ENCODE measurements around the gene XRN1. TPM values are rescaled to one million over a fixed set of nuclear protein-coding genes. Genes with fewer than 3 reads are reported as not detected.
"Not testable (repeated sequence)": the region's sequence is repeated elsewhere in the genome, so short reads cannot be mapped to it uniquely, and the experiment has no call there.

The XRN1 gene
- total RNA-seq: 22.3 TPM

DNA sequence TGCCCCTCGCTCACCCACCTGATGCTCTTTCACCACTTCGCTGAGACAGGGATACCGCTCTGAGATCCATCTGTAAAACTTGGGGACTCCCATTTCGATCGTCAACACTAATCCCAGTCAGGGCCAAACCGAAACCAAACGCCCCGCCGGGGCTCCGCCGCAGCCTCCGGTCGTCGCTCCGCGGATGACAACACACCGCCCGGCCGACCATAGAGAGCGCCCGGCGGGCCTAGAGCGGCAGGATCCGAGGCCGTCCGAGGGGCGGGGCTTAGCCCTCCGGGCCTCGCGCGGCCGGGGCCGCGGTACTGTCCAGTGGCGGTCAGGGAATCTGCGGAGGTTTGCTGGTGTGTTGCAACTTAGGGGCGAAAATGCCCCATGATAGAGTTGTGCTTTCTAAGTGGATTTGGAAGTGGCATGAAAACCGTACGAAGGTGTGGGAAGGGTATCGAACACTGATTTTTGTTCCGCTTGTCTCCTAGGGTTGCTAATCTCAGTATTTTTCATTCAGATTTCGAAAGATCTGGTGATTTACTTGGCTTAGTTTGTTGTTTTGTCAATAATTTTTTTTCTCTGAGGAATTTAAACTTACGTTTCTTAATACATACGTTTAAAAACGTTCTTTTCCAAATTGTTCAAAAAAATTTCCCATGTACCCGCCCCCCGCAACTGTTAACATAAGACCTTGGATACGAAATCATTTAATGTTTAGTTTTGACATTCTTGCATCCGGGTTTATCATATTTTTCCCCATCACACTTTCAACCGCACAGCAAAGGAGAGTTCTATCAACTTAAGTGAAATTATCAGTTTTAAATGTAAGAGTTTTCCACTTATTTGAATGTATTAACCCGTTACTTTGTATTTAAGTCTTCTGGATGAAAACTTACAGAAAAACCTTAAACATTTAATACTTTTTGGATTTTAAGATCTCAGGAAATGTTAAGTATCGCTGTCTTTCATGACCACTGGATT is at the start of gene XRN1:
XRN1 (minus strand) TSS at position 186 of the 972 bp plus-strand sequence; CDS start at position 93, 93 bp downstream.
- DNase-seq (ENCODE audit: low spot score): peak; percentile 97
- peak; percentile 97 for ATAC-seq

- DNase-seq (ENCODE audit: low spot score) (no peak), ATAC-seq (no peak)
These were observed 47.3 kb upstream of the XRN1 start for GRCh38 chr3:142495103-142495502.

GRCh38 chr3:142492184-142492583 is 44.3 kb upstream of the XRN1 start:
- no peak for DNase-seq (ENCODE audit: low spot score)
- ATAC-seq: no peak

DNA sequence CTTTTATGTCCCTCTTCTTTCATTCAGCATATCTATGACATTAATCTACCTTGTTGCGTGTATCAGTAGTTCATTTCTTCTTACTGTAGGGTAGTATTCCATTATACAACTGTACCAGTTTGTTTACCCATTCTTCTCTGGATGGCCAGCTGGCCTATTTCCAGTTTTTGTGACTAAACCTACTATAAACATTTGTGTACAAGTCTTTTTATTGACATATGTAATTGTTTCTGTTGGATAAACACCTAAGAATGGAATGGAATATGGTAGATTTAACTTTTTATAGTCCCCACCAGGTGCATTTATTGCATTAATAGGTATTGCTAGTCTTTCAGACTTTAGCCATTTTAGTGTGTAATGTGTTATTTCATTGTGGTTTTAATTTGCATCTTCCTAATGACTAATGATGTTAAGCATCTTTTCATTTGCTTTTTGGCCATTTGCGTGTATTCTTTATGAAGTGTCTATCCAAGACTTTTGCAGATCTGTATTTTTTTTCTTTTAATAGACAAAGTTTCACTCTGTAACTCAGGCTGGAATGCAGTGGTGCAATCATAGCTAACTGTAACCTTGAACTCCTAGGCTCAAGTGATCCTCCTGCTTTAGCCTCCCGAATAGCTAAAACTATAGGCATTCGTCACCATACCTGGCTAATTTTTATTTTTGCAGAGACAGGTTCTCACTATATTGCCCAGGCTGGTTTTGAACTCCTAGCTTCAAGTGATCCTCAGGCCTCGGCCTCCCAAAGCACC is 41.9 kb upstream of the XRN1 start:
- no peak for ATAC-seq
- DNase-seq (ENCODE audit: low spot score): no peak

- DNase-seq (ENCODE audit: low spot score) (no peak), ATAC-seq (no peak)
These were observed 37.1 kb upstream of the XRN1 start for GRCh38 chr3:142484912-142485435.

DNA sequence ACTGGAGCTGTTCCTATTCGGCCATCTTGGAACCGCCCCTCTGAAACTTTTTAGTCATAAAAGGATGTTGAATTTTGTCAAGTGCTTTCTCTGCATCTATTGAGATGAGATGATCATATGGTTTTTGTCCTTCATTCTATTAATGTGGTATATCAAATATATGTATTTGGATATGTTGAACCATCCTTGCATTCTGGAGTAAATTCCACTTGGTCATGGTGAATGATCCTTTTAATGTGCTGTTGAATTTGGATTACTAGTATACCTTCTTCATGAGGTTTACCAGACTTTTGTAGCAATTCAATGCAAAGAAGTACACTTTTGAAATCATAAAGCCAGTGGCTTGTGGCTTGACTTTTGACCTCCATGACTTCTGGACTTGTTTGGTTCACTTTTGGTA is 33.4 kb upstream of the XRN1 start:
- no peak for ATAC-seq
- DNase-seq (ENCODE audit: low spot score): no peak

GRCh38 chr3:142470826-142471225 is 23.0 kb upstream of the XRN1 start:
- no peak for DNase-seq (ENCODE audit: low spot score)
- no peak for ATAC-seq

DNA sequence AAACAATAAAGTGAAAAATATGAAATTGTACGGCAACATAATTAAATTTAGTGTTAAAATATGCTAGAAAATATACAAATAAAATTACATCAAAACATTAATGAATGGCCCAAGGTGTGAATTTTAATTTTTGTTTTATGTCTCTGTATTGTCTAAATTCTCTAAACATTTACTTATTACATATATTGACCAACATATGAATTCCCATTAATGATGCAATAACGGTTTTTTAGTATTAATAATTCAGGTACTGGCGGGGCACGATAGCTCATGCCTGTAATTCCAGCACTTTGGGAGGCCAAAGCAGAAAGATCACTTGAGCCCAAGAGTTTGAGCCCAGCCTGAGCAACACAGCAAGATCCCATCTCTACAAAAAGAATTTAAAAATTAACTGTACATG is 20.6 kb upstream of the XRN1 start:
- ATAC-seq (no peak), DNase-seq (ENCODE audit: low spot score) (no peak)

DNA sequence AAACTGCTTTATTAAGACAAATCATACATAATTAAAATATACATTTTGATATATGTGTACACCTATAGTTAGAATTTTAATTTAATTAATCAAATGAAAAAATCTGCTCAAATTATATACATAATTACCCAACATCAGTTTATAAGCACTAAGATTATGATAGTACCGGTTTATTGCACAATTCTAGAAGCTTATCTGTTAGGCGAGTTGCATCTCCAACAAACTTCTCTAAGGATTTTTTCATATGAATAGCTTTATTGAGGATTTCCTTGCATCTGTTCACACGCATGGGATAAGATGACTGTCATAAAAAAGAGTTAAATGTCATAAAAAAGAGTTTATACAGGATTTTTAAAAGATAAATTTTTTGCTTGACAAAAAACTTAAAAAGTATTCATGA is 19.9 kb upstream of the XRN1 start:
- ATAC-seq (no peak), DNase-seq (ENCODE audit: low spot score) (no peak)

DNA sequence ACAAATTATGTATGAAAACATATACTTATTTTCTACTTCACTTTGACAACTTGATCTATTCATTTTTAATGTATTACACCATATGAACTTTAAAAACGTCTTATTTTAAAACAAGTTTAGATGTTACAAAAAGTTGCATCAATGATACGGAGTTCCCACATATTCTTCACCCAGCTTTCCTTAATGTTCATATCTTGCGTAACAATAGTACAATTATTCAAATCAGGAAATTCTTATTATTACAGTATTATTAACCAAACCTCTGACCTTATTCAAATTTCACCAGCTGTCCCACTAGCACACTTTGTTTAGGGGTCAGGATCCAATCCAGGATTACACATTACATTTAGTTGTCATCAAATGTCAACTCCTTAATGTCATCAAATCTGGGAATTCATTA is 12.9 kb upstream of the XRN1 start:
- DNase-seq (ENCODE audit: low spot score) (no peak), ATAC-seq (no peak)

DNA sequence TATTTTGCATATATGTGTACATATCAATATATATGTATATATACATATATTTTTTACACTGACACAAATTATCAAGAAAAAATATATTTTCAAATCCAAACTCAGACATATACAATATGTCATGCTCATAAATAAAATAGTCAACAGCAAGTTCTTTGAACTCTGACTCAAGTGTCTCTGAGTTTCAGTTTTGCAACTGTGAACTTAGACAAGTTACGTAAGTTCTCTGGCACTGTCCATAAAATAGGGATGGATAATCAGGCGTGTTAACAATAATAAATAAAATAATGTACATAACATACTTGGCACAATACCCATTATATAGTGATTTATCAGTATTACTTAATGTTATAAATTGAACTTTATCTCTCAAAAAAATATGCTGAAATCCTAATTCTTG is 12.1 kb upstream of the XRN1 start:
- peak; percentile 83 for ATAC-seq

DNA sequence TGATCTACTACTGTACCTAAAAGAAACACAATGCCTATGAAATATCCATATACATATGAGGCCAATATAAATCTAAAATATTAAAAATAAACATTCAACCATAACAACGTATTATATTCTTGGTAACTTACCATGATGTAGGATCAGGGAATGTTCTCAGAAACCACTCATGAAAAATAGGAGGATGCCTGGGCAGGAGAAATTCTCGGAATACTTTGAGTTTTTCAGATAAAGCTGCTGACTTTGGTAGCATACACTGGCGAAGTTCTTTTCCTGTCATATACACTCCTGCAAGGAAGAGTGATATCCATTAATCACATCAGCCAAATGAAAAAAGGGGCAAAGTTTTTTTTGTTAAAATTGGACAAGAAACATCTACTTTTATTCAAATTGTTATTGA is 11.3 kb upstream of the XRN1 start:
- ATAC-seq (no peak), DNase-seq (ENCODE audit: low spot score) (no peak)

More for the DNA sequence above, 12.1 kb upstream of the XRN1 start:
- DNase-seq (ENCODE audit: low spot score): no peak

GRCh38 chr3:142450881-142451280 is 3.0 kb upstream of the XRN1 start:
- ATAC-seq (no peak), DNase-seq (ENCODE audit: low spot score) (no peak)

GRCh38 chr3:142450189-142450588 is 2.4 kb upstream of the XRN1 start:
- DNase-seq (ENCODE audit: low spot score): no peak
- ATAC-seq: no peak

- peak; percentile 58 for DNase-seq (ENCODE audit: low spot score)
- peak; percentile 58 for ATAC-seq
These were observed 461 bp downstream of the XRN1 start for GRCh38 chr3:142447301-142447851.

GRCh38 chr3:142445816-142446254 is 2.0 kb downstream of the XRN1 start:
- DNase-seq (ENCODE audit: low spot score): no peak
- ATAC-seq: peak; percentile 43

- DNase-seq (ENCODE audit: low spot score) (no peak), ATAC-seq (no peak)
These were observed 3.5 kb downstream of the XRN1 start for GRCh38 chr3:142444343-142444742.

GRCh38 chr3:142443060-142443459 is 4.8 kb downstream of the XRN1 start:
- not testable (repeated sequence) for ATAC-seq

DNA sequence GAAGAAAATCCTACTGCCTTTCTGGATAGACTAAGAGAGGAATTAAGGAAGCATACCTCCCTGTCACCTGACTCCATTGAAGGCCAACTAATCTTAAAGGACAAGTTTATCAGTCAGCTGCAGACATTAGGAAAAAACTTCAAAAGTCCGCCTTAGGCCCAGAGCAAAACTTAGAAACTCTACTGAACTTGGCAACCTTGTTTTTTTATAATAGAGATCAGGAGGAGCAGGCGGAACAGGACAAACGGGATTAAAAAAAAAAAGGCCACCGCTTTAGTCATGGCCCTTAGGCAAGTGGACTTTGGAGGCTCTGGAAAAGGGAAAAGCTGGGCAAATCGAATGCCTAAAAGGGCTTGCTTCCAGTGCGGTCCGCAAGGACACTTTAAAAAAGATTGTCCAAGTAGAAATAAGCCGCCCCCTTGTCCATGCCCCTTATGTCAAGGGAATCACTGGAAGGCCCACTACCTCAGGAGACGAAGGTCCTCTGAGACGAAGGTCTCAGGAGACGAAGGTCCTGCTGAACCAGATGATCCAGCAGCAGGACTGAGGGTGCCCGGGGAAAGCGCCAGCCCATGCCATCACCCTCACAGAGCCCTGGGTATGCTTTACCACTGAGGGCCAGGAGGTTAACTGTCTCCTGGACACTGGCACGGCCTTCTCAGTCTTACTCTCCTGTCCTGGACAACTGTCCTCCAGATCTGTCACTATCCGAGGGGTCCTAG is 8.2 kb downstream of the XRN1 start:
- ATAC-seq (peak; percentile 88), DNase-seq (ENCODE audit: low spot score) (peak; percentile 66)

More at GRCh38 chr3:142443060-142443459, 4.8 kb downstream of the XRN1 start:
- not testable (repeated sequence) for DNase-seq (ENCODE audit: low spot score)

GRCh38 chr3:142438096-142438495 is 9.7 kb downstream of the XRN1 start:
- not testable (repeated sequence) for ATAC-seq; DNase-seq (ENCODE audit: low spot score)

Measured in left lobe of liver (tissue), 2 donors.